Measurements from ENCODE around the gene NEGR1. TPM values are rescaled to one million over a fixed set of nuclear protein-coding genes. Genes with fewer than 3 reads are reported as not detected.

Gene NEGR1
- total and polyA plus RNA-seq, 9 of the 15 experiments (the other 6 are each of a cell fraction or from before 2014, with no cell fraction given), result not detected

DNA sequence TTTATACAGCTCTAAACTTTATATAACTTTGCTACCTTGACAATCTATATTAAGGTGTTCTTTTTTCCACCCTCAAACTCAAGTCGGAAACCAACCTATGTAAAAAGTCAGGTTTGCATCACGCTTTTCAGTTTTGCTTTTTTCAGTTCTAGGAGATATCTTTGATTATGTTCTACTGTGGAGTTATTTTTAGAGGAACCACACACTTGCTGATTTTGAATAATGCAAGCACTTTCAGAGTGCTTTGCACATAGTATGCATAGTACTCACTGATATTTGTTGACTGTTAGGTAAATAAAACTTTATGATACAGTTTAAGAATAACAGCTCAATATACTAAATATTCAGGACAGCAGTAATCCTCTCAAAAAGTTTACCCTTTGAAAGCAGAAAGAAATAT, 637.3 kb downstream of the NEGR1 start (continued):
- no peak for TF ChIP-seq ZBTB43 (CRISPR knock-in tag; IDR thresholded peaks at IDR 0.05)
- no peak for TF ChIP-seq STAG1 (CRISPR knock-in tag; IDR thresholded peaks at IDR 0.05; ENCODE audit: borderline replicate concordance)
- TF ChIP-seq NCOA2 (IDR thresholded peaks at IDR 0.05; ENCODE audit: partially characterized antibody in 2 of 2), result no peak
- TF ChIP-seq CSDE1 (IDR thresholded peaks at IDR 0.05), result no peak
- TF ChIP-seq ATF1 (CRISPR knock-in tag; IDR thresholded peaks at IDR 0.05), result no peak
- TF ChIP-seq ATF1 (tag; IDR thresholded peaks at IDR 0.05), result no peak
- TF ChIP-seq ZNF507 (tag; conservative IDR thresholded peaks at IDR 0.05), result no peak

DNA sequence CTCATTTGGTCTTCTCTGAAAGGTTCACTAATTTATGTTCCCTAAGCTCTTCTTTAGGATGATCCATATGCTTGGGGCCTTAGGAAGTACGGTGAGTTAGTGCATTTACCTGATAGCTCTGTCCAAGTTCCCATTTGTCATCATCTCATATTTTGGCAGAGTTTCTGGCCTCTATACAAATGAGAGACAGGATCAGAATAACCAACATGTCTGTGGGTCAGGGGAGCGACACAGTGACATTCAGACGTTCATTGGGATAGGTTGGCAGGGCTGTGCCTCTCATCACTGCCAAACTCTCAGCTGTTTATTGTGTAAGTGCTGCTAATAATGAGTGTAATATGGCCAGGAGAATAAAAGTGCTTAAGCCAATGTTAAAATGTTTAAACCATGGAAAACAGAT, 640.4 kb downstream of the NEGR1 start:
- no TSS peak for BruUV-seq (replicated peaks)
- Histone ChIP-seq H3K4me3 (no peak overlapping the region), H4K20me1 (replicated peaks; ENCODE audit: control insufficient read depth, insufficient read depth, low read length) (no peaks in the 10 kb centered on the region), H2AFZ (ENCODE audit: low read depth, low read length) (no peak overlapping the region), H3K27me3 (ENCODE audit: control insufficient read depth in 2 of 2, insufficient read depth in 2 of 2, low read length in 2 of 2) (no peaks in the 10 kb centered on the region), H3K36me3 (ENCODE audit: control insufficient read depth, insufficient read depth, low read length) (no peaks in the 10 kb centered on the region), H3K9me3 (replicated peaks; ENCODE audit: control insufficient read depth, insufficient read depth, low read depth, low read length) (no peaks in the 10 kb centered on the region; the same call in 1 of the 2 replicates), H3K9me1 (ENCODE audit: control insufficient read depth, insufficient read depth, low read length) (no peaks in the 10 kb centered on the region), H3K79me2 (ENCODE audit: control insufficient read depth, insufficient read depth, low read length) (no peaks in the 10 kb centered on the region), H3K4me2 (ENCODE audit: insufficient read depth, low read length) (no peak overlapping the region), H3K4me1 (replicated peaks in 1 of 2; ENCODE audit: control insufficient read depth in 2 of 2, insufficient read depth in 2 of 2, low read length in 2 of 2) (no peaks in the 10 kb centered on the region), H3K9ac (ENCODE audit: insufficient read depth in 1 of 2, low read depth in 2 of 2, low read length in 2 of 2) (no peak overlapping the region), H3K27ac (ENCODE audit: extremely low read depth, low read depth, low read length) (no peak overlapping the region)
- CTCF ChIA-PET (ENCODE audit: low intra/inter-chr PET ratio), result no interaction called here
- in situ Hi-C loops (cut with MboI) (no loop called here), intact Hi-C loops (cut with micrococcal nuclease) (no loop called here)
- no peak for ATAC-seq
- DNase-seq (ENCODE audit: extremely low read depth in 1 of 4, low spot score in 3 of 4), result no peak
- POLR2A ChIA-PET, result no interaction called here
- 0% methylated on average over 3 of the region's 3 CpGs for WGBS (ENCODE audit: insufficient coverage, low coverage, missing lambda C conversion rate)
- no peak for FAIRE-seq
- TF ChIP-seq KAT7 (CRISPR knock-in tag; IDR thresholded peaks at IDR 0.05; ENCODE audit: borderline replicate concordance), result no peak
- TF ChIP-seq MAFF (IDR thresholded peaks at IDR 0.05; ENCODE audit: low read length), result no peak
- TF ChIP-seq ZFP1 (CRISPR knock-in tag; IDR thresholded peaks at IDR 0.05), result no peak
- TF ChIP-seq YBX1 (IDR thresholded peaks at IDR 0.05), result no peak
- TF ChIP-seq, protein P1, sequence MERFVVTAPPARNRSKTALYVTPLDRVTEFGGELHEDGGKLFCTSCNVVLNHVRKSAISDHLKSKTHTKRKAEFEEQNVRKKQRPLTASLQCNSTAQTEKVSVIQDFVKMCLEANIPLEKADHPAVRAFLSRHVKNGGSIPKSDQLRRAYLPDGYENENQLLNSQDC (CRISPR knock-in tag; IDR thresholded peaks at IDR 0.05), result no peak
- TF ChIP-seq, protein P2, sequence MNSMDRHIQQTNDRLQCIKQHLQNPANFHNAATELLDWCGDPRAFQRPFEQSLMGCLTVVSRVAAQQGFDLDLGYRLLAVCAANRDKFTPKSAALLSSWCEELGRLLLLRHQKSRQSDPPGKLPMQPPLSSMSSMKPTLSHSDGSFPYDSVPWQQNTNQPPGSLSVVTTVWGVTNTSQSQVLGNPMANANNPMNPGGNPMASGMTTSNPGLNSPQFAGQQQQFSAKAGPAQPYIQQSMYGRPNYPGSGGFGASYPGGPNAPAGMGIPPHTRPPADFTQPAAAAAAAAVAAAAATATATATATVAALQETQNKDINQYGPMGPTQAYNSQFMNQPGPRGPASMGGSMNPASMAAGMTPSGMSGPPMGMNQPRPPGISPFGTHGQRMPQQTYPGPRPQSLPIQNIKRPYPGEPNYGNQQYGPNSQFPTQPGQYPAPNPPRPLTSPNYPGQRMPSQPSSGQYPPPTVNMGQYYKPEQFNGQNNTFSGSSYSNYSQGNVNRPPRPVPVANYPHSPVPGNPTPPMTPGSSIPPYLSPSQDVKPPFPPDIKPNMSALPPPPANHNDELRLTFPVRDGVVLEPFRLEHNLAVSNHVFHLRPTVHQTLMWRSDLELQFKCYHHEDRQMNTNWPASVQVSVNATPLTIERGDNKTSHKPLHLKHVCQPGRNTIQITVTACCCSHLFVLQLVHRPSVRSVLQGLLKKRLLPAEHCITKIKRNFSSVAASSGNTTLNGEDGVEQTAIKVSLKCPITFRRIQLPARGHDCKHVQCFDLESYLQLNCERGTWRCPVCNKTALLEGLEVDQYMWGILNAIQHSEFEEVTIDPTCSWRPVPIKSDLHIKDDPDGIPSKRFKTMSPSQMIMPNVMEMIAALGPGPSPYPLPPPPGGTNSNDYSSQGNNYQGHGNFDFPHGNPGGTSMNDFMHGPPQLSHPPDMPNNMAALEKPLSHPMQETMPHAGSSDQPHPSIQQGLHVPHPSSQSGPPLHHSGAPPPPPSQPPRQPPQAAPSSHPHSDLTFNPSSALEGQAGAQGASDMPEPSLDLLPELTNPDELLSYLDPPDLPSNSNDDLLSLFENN (IDR thresholded peaks at IDR 0.05; ENCODE audit: low read depth in 2 of 2, low read length in 2 of 2), result no peak
- no peak for TF ChIP-seq ZFP36 (IDR thresholded peaks at IDR 0.05; ENCODE audit: low read depth, low read length, partially characterized antibody)
- TF ChIP-seq ZBTB43 (CRISPR knock-in tag; IDR thresholded peaks at IDR 0.05), result no peak
- no peak for TF ChIP-seq EGR1 (conservative IDR thresholded peaks at IDR 0.05)
